ES-I3 (cell line): ENCODE data around the gene RALGAPA2.
A peak's percentile ranks its signal among the peaks of the same experiment; 100 is the strongest.

Experiments used
- H3K36me3 ChIP-seq: 2 replicates; pipeline ENCODE4 v1.6.1; 2013; ENCODE audit warnings: mild to moderate bottlenecking, low read length, control low read depth, moderate library complexity; ENCODE audit not compliant: insufficient read depth
- H3K4me1 ChIP-seq: 2 replicates; pipeline ENCODE4 v1.6.1; 2013; ENCODE audit warnings: mild to moderate bottlenecking, control low read depth, low read length; ENCODE audit not compliant: insufficient read depth
- H3K9ac ChIP-seq: 2 replicates; pipeline ENCODE4 v1.6.1; 2013; ENCODE audit warnings: low read depth, mild to moderate bottlenecking, low read length, moderate library complexity
- H3K9me3 ChIP-seq: 2 replicates; pipeline ENCODE4 v1.6.1; 2013; ENCODE audit warnings: mild to moderate bottlenecking, low read length, moderate library complexity; ENCODE audit not compliant: control insufficient read depth, insufficient read depth

The RALGAPA2 gene

GRCh38 chr20:20368418-20369249 lies 343.8 kb downstream of the RALGAPA2 start:
- H3K9ac ChIP-seq, result peak overlapping the region; percentile 60; the same call in 1 of the 2 replicates
- H3K4me1 ChIP-seq, result peaks cover 36% of the 10 kb centered on the region
- H3K9me3 ChIP-seq, result no peaks in the 10 kb centered on the region
- no peaks in the 10 kb centered on the region for H3K36me3 ChIP-seq

- H3K36me3 ChIP-seq, result no peaks in the 10 kb centered on the region
- H3K9ac ChIP-seq, result peak within 1 kb of the TSS; percentile 60
- peaks cover 27% of the 10 kb centered on the region for H3K4me1 ChIP-seq
- no peaks in the 10 kb centered on the region for H3K9me3 ChIP-seq
Observed at GRCh38 chr20:20367575-20368417, 344.6 kb downstream of the RALGAPA2 start, which contains the start of gene INSM1. Gene INSM1, plus strand, starts transcription at chr20:20368104. Its CDS starts 164 bp downstream, at chr20:20368268.

GRCh38 chr20:20366876-20367574 lies 345.4 kb downstream of the RALGAPA2 start:
- no peaks in the 10 kb centered on the region for H3K36me3 ChIP-seq
- no peaks in the 10 kb centered on the region for H3K9me3 ChIP-seq
- H3K4me1 ChIP-seq, result peaks cover 19% of the 10 kb centered on the region
- H3K9ac ChIP-seq, result peak overlapping the region; percentile 54

- Histone ChIP-seq H3K36me3 (no peaks in the 10 kb centered on the region), H3K9ac (peak overlapping the region; percentile 54; the same call in 1 of the 2 replicates), H3K9me3 (no peaks in the 10 kb centered on the region), H3K4me1 (peaks cover 18% of the 10 kb centered on the region)
Observed at GRCh38 chr20:20366551-20366875, 345.9 kb downstream of the RALGAPA2 start.

GRCh38 chr20:20365480-20366161 lies 346.8 kb downstream of the RALGAPA2 start:
- Histone ChIP-seq H3K9me3 (no peaks in the 10 kb centered on the region), H3K9ac (peak overlapping the region; percentile 53; the same call in 1 of the 2 replicates), H3K4me1 (peaks cover 18% of the 10 kb centered on the region; the same call in 1 of the 2 replicates), H3K36me3 (no peaks in the 10 kb centered on the region)

- Histone ChIP-seq H3K4me1 (peaks cover 19% of the 10 kb centered on the region; the same call in 1 of the 2 replicates), H3K36me3 (no peaks in the 10 kb centered on the region), H3K9me3 (no peaks in the 10 kb centered on the region), H3K9ac (peak overlapping the region; percentile 53; the same call in 1 of the 2 replicates)
Observed at GRCh38 chr20:20364593-20365479, 347.6 kb downstream of the RALGAPA2 start.

- Histone ChIP-seq H3K9me3 (no peaks in the 10 kb centered on the region), H3K36me3 (no peaks in the 10 kb centered on the region), H3K4me1 (peaks cover 19% of the 10 kb centered on the region; the same call in 1 of the 2 replicates), H3K9ac (peak overlapping the region; percentile 53; the same call in 1 of the 2 replicates)
Observed at GRCh38 chr20:20363799-20364592, 348.4 kb downstream of the RALGAPA2 start.

GRCh38 chr20:20363434-20363798 lies 349.0 kb downstream of the RALGAPA2 start:
- Histone ChIP-seq H3K9ac (peak overlapping the region; percentile 53; the same call in 1 of the 2 replicates), H3K9me3 (no peaks in the 10 kb centered on the region), H3K4me1 (peaks cover 19% of the 10 kb centered on the region; the same call in 1 of the 2 replicates), H3K36me3 (no peaks in the 10 kb centered on the region)

GRCh38 chr20:20362774-20363433 lies 349.5 kb downstream of the RALGAPA2 start:
- Histone ChIP-seq H3K9me3 (no peaks in the 10 kb centered on the region), H3K4me1 (peaks cover 19% of the 10 kb centered on the region; the same call in 1 of the 2 replicates), H3K36me3 (no peaks in the 10 kb centered on the region)

GRCh38 chr20:20360464-20360863 lies 352.0 kb downstream of the RALGAPA2 start:
- no peak overlapping the region for H3K9ac ChIP-seq
- peaks cover 11% of the 10 kb centered on the region; the same call in 1 of the 2 replicates for H3K4me1 ChIP-seq
- H3K36me3 ChIP-seq, result no peaks in the 10 kb centered on the region
- no peaks in the 10 kb centered on the region for H3K9me3 ChIP-seq

More at GRCh38 chr20:20362774-20363433, 349.5 kb downstream of the RALGAPA2 start:
- peak overlapping the region; percentile 53; the same call in 1 of the 2 replicates for H3K9ac ChIP-seq

GRCh38 chr20:20359628-20360027 lies 352.8 kb downstream of the RALGAPA2 start:
- Histone ChIP-seq H3K36me3 (no peaks in the 10 kb centered on the region), H3K9me3 (no peaks in the 10 kb centered on the region; the same call in 1 of the 2 replicates), H3K9ac (no peak overlapping the region), H3K4me1 (peaks cover 10% of the 10 kb centered on the region; the same call in 1 of the 2 replicates)

- Histone ChIP-seq H3K36me3 (no peaks in the 10 kb centered on the region), H3K9ac (no peak overlapping the region), H3K9me3 (no peaks in the 10 kb centered on the region; the same call in 1 of the 2 replicates), H3K4me1 (peaks cover 10% of the 10 kb centered on the region; the same call in 1 of the 2 replicates)
Observed at GRCh38 chr20:20358801-20359200, 353.6 kb downstream of the RALGAPA2 start.
